PC-3 (cell line): ENCODE data around the gene SETBP1. TPM values are rescaled to one million over a fixed set of nuclear protein-coding genes. Genes with fewer than 3 reads are reported as not detected.

Experiments
- ATAC-seq: fragments of 200-7000 bp; cut with Tn5 transposase; 2 replicates; pipeline ENCODE4 v1.9.1; 2020; ENCODE audit warnings: mild to moderate bottlenecking, moderate library complexity
- BruUV-seq: library from RNA; stranded (reverse); fragments of 400-500 nt; replicated peaks from 2 replicates; lab custom pipeline; 2021; lab: Mats Ljungman, UMichigan
- CTCF ChIA-PET: fragments of 300-600 bp; sonication (Branson Sonifier 250); formaldehyde crosslinking; loops from one replicate; lab custom pipeline; 2022; ENCODE audit warnings: antibody characterized with exemption; lab: Charles Lee
- POLR2A ChIA-PET: fragments of 300-600 bp; sonication (Branson Sonifier 250); formaldehyde crosslinking; loops from one replicate; lab custom pipeline; 2022; ENCODE audit warnings: antibody characterized with exemption; ENCODE audit not compliant: unreplicated experiment; lab: Charles Lee
- DNase-seq: peaks from one replicate; pipeline ENCODE4 v3.0.0-alpha.2; 2015
- H2AFZ ChIP-seq: fragments of 300-600 bp; sonication (generic); 2 replicates; pipeline ENCODE4 v1.6.0; 2016; ENCODE audit warnings: antibody characterized with exemption, low read length
- H3F3A ChIP-seq: fragments of 300-600 bp; sonication (generic); one replicate; pipeline ENCODE4 v1.6.0; 2017; ENCODE audit warnings: antibody characterized with exemption, low read length, control low read depth, mild to moderate bottlenecking; ENCODE audit not compliant: unreplicated experiment
- H3K27ac ChIP-seq: fragments of 300-600 bp; sonication (generic); 2 replicates; pipeline ENCODE4 v1.5.1; 2016; ENCODE audit warnings: mild to moderate bottlenecking, low read length
- H3K27me3 ChIP-seq: fragments of 300-600 bp; sonication (generic); 2 replicates; pipeline ENCODE4 v1.6.1; 2016; ENCODE audit warnings: low read length, mixed read lengths
- H3K36me3 ChIP-seq: fragments of 300-600 bp; sonication (generic); 2 replicates; pipeline ENCODE4 v1.6.1; 2016; ENCODE audit warnings: low read depth, mixed run types, low read length, mixed read lengths
- H3K4me1 ChIP-seq: fragments of 300-600 bp; sonication (generic); 2 replicates; pipeline ENCODE4 v1.5.1; 2016; ENCODE audit warnings: low read length; ENCODE audit not compliant: insufficient read depth
- H3K4me2 ChIP-seq: fragments of 300-600 bp; sonication (generic); 2 replicates; pipeline ENCODE4 v1.6.0; 2016; ENCODE audit warnings: low read length
- H3K4me3 ChIP-seq: fragments of 300-600 bp; sonication (generic); 2 replicates; pipeline ENCODE4 v1.5.1; 2016; ENCODE audit warnings: mild to moderate bottlenecking, low read length, mixed read lengths
- H3K79me2 ChIP-seq: fragments of 300-600 bp; sonication (generic); 2 replicates; pipeline ENCODE4 v1.6.1; 2017; ENCODE audit warnings: low read length, mixed read lengths
- H3K9ac ChIP-seq: fragments of 300-600 bp; sonication (generic); 2 replicates; pipeline ENCODE4 v1.6.0; 2016; ENCODE audit warnings: mild to moderate bottlenecking, low read length
- H3K9me2 ChIP-seq: fragments of 300-600 bp; sonication (generic); replicated peaks from 2 replicates; pipeline ENCODE4 v1.6.1; 2016; ENCODE audit warnings: mixed run types, low read length, mixed read lengths
- H3K9me3 ChIP-seq: fragments of 300-600 bp; sonication (generic); 2 replicates; pipeline ENCODE4 v1.6.1; 2016; ENCODE audit warnings: low read length, mixed read lengths
- H4K20me1 ChIP-seq: fragments of 300-600 bp; sonication (generic); 2 replicates; pipeline ENCODE4 v1.6.1; 2016; ENCODE audit warnings: low read length, mixed read lengths
- CTCF ChIP-seq: fragments of 300-600 bp; sonication (generic); conservative IDR thresholded peaks from 2 replicates; pipeline ENCODE4 v1.5.1; 2017; ENCODE audit warnings: antibody characterized with exemption, low read depth, mild to moderate bottlenecking, low read length
- EZH2 ChIP-seq: fragments of 300-600 bp; sonication (generic); IDR thresholded peaks from one replicate; pipeline ENCODE4 v1.6.1; 2017; ENCODE audit warnings: antibody characterized with exemption, mild to moderate bottlenecking, low read length; ENCODE audit not compliant: unreplicated experiment
- EZH2phosphoT487 ChIP-seq: fragments of 300-600 bp; sonication (generic); IDR thresholded peaks from 2 replicates; pipeline ENCODE4 v1.6.1; 2018; ENCODE audit warnings: mild to moderate bottlenecking, antibody characterized with exemption, low read length, borderline replicate concordance
- intact Hi-C: fragments of 100-400 bp; cut with micrococcal nuclease; formaldehyde crosslinking; loops from 2 replicates; pipeline ENCODE4 v1.9.0; 2023
- total RNA-seq: library from RNA; depleted of rRNA; stranded (reverse); fragments of >200 nt; gene quantifications from 2 replicates; pipeline ENCODE4 v1.2.3, GENCODE V29; 2014

The SETBP1 gene
- total RNA-seq, 1 experiment from 2014 or later, result 2.3 TPM

GRCh38 chr18:44823782-44824181 lies 143.1 kb downstream of the SETBP1 start:
- Histone ChIP-seq H3K9me2 (no peaks in the 10 kb centered on the region), H3K4me3 (peak overlapping the region; percentile 43; the same call in 1 of the 2 replicates), H3K36me3 (no peaks in the 10 kb centered on the region), H3K79me2 (no peaks in the 10 kb centered on the region), H3K9ac (peak overlapping the region; percentile 57), H3F3A (peaks cover 6% of the 10 kb centered on the region), H3K9me3 (no peaks in the 10 kb centered on the region), H2AFZ (no peak overlapping the region), H3K27me3 (no peaks in the 10 kb centered on the region), H3K4me1 (peaks cover 40% of the 10 kb centered on the region), H4K20me1 (no peaks in the 10 kb centered on the region), H3K4me2 (peak overlapping the region; percentile 68), H3K27ac (peak overlapping the region; percentile 92)
- TF ChIP-seq EZH2 (no peak), CTCF (no peak), EZH2phosphoT487 (no peak)
- POLR2A ChIA-PET, result no interaction called here
- intact Hi-C loops, result loop anchor here (2.0 kb wide), 1 partner anchor 143 kb away; the partner anchor contains the start of gene SETBP1
- peak; percentile 75 for DNase-seq
- no TSS peak for BruUV-seq
- CTCF ChIA-PET, result no interaction called here
- peak; percentile 61 for ATAC-seq

GRCh38 chr18:44824884-44825283 lies 144.2 kb downstream of the SETBP1 start:
- DNase-seq (no peak), ATAC-seq (no peak)
- no peaks in the 10 kb centered on the region for H3K79me2 ChIP-seq
- ChIA-PET POLR2A (no interaction called here), CTCF (interaction anchor here (0.6 kb wide), 1 partner anchor 144 kb away, joined by 4 read pairs; the partner anchor contains the start of gene SETBP1)
- H3K27ac ChIP-seq, result no peak overlapping the region
- H2AFZ ChIP-seq, result no peak overlapping the region
- H3K27me3 ChIP-seq, result no peaks in the 10 kb centered on the region
- H3K9ac ChIP-seq, result no peak overlapping the region
- H3K4me2 ChIP-seq, result no peak overlapping the region
- intact Hi-C loops, result no loop called here
- no peaks in the 10 kb centered on the region for H3K9me2 ChIP-seq
- BruUV-seq, result no TSS peak
- peaks cover 6% of the 10 kb centered on the region for H3F3A ChIP-seq
- no peak for TF ChIP-seq CTCF
- TF ChIP-seq EZH2phosphoT487, result no peak
- TF ChIP-seq EZH2, result no peak
- no peaks in the 10 kb centered on the region for H3K36me3 ChIP-seq
- no peak overlapping the region for H3K4me3 ChIP-seq
- no peaks in the 10 kb centered on the region for H4K20me1 ChIP-seq
- no peaks in the 10 kb centered on the region for H3K9me3 ChIP-seq
- peaks cover 40% of the 10 kb centered on the region for H3K4me1 ChIP-seq

- ATAC-seq (no peak), DNase-seq (peak; percentile 63)
- no peaks in the 10 kb centered on the region for H3K36me3 ChIP-seq
- ChIA-PET CTCF (interaction anchor here (0.6 kb wide), 1 partner anchor 20 kb away, joined by 5 read pairs; no protein-coding TSS in a partner anchor), POLR2A (no interaction called here)
- no peak overlapping the region for H3K9ac ChIP-seq
- H3F3A ChIP-seq, result peaks cover 6% of the 10 kb centered on the region
- no TSS peak for BruUV-seq
- peaks cover 46% of the 10 kb centered on the region for H3K4me1 ChIP-seq
- H3K4me3 ChIP-seq, result no peak overlapping the region
- intact Hi-C loops, result no loop called here
- H3K27ac ChIP-seq, result peak overlapping the region; percentile 45
- H3K27me3 ChIP-seq, result no peaks in the 10 kb centered on the region
- no peak for TF ChIP-seq EZH2
- no peak for TF ChIP-seq EZH2phosphoT487
- TF ChIP-seq CTCF, result no peak
- no peaks in the 10 kb centered on the region for H3K9me2 ChIP-seq
- peak overlapping the region; percentile 53 for H3K4me2 ChIP-seq
- H2AFZ ChIP-seq, result peak overlapping the region; percentile 60; the same call in 1 of the 2 replicates
- no peaks in the 10 kb centered on the region for H3K79me2 ChIP-seq
- no peaks in the 10 kb centered on the region for H3K9me3 ChIP-seq
- no peaks in the 10 kb centered on the region for H4K20me1 ChIP-seq
Measured at GRCh38 chr18:44826418-44827259, 146.0 kb downstream of the SETBP1 start.
